Activated B cell treated with CpG ODN at 0.5 μM for 24 hours (primary cell): ENCODE data around the gene DOCK1. TPM values are rescaled to one million over a fixed set of nuclear protein-coding genes. Genes with fewer than 3 reads are reported as not detected.

ENCODE experiments used
- ATAC-seq: fragments of 200-7000 bp; cut with Tn5 transposase; one replicate; pipeline ENCODE4 v1.10.0; 2021; ENCODE audit warnings: low read depth, mild to moderate bottlenecking, moderate library complexity
- CTCF ChIA-PET: fragments of 350-600 bp; sonication (Branson Sonifier 250); formaldehyde crosslinking; loops from one replicate; lab custom pipeline; 2021; ENCODE audit warnings: antibody characterized with exemption; lab: Charles Lee
- POLR2A ChIA-PET: fragments of 350-600 bp; sonication (Branson Sonifier 250); formaldehyde crosslinking; loops from one replicate; lab custom pipeline; 2021; ENCODE audit warnings: antibody characterized with exemption; lab: Charles Lee
- DNase-seq: peaks from one replicate; pipeline ENCODE4 v3.0.0; 2022
- H3K27ac Mint-ChIP-seq: one replicate; pipeline ENCODE4 v1.8.0; 2020; ENCODE audit warnings: mixed read lengths
- H3K27me3 Mint-ChIP-seq: one replicate; pipeline ENCODE4 v1.8.0; 2021; ENCODE audit warnings: mixed read lengths
- H3K36me3 Mint-ChIP-seq: one replicate; pipeline ENCODE4 v1.8.0; 2021; ENCODE audit warnings: low read depth, mixed read lengths
- H3K4me1 Mint-ChIP-seq: one replicate; pipeline ENCODE4 v1.8.0; 2021; ENCODE audit warnings: mixed read lengths
- H3K4me3 Mint-ChIP-seq: one replicate; pipeline ENCODE4 v1.8.0; 2020; ENCODE audit warnings: mild to moderate bottlenecking, mixed read lengths
- H3K9me3 Mint-ChIP-seq: one replicate; pipeline ENCODE4 v1.8.0; 2020; ENCODE audit warnings: mixed read lengths
- CTCF ChIP-seq: fragments of 200-600 bp; IDR thresholded peaks from one replicate; pipeline ENCODE4 v1.8.0; 2022; ENCODE audit warnings: antibody characterized with exemption, mild to moderate bottlenecking
- intact Hi-C: fragments of 100-400 bp; cut with micrococcal nuclease; formaldehyde crosslinking; loops from one replicate; pipeline ENCODE4 v1.15.1; 2024
- total RNA-seq: library from RNA; stranded (reverse); gene quantifications from 2 replicates; pipeline ENCODE4 v1.2.3, GENCODE V29; 2022

The DOCK1 gene
- total RNA-seq, 1 donor from 2014 or later, result not detected

DNA sequence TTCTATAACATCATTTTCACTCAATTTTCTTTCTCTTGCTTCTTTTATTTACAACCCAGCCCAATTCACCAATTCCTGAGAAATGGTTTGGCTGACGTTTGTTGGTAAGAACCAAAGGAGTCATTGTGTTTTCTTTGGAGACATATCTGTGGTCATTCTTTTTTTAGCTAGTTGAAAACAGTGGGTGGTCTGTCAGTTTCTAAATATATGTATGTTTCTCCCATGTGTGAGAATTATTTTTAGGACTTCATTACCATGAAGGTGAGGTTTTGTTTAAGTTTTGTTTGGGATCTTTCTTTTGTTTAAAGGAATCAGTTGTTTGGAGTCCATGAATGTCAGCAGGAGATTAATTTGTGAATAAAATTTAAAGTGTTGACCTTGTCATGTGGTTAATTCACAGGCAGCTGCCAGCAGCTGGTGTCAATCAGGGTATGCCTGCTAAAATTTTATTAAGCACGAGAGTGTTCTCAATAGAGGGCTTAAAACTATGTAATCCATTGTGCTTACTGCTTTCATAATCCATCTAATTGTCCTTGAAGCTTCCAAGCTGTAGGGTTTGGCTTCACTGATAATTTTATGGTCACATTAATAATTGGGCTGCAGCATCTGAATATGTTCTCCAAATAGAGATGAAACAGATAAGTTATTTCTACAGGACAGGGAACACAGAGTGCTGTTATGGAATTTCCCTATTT is 252.4 kb downstream of the DOCK1 start:
- ChIA-PET CTCF (no interaction called here), POLR2A (no interaction called here)
- DNase-seq (no peak), ATAC-seq (no peak)
- no peak for TF ChIP-seq CTCF
- Mint-ChIP-seq H3K4me1 (no peaks in the 10 kb centered on the region), H3K27ac (no peak overlapping the region), H3K4me3 (no peak overlapping the region), H3K9me3 (no peaks in the 10 kb centered on the region), H3K27me3 (no peaks in the 10 kb centered on the region), H3K36me3 (no peaks in the 10 kb centered on the region)
- intact Hi-C loops, result no loop called here

- CTCF ChIA-PET, result no interaction called here
Observed at GRCh38 chr10:127158662-127159061, 253.4 kb downstream of the DOCK1 start.

DNA sequence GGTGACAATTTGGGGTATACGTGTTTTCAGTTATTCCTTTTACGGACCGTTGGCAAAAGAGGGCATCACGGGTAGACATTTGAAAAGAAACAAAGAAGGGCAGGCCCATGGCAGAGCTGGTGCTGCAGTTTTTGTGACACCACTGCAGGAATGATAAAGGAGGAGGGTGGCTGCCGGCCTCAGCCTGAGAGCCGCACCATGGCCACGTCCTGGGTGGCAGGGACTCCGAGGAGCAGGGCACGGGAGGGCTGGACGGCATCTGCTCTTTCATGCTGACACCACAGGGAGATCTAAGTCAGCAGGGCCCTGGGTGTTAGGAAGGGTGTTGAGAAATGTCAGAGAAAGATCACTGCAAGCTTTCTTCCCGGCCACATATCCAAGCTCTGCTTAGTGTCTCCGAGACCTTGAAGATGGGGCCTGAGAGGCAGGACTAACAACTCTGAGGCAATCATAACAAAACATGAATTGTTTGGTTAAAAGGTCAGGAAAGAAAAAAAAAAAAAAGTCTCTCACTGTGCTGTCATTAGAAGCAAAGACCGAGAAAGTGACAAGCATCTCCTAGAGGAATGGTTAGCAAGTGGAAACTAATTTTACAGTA is 254.5 kb downstream of the DOCK1 start:
- Mint-ChIP-seq H3K27me3 (no peaks in the 10 kb centered on the region), H3K9me3 (no peaks in the 10 kb centered on the region), H3K27ac (no peak overlapping the region), H3K36me3 (no peaks in the 10 kb centered on the region), H3K4me3 (no peak overlapping the region), H3K4me1 (no peaks in the 10 kb centered on the region)
- intact Hi-C loops, result no loop called here
- no peak for DNase-seq
- no peak for TF ChIP-seq CTCF
- ChIA-PET CTCF (no interaction called here), POLR2A (no interaction called here)
- ATAC-seq, result no peak

More at GRCh38 chr10:127158662-127159061, 253.4 kb downstream of the DOCK1 start:
- Mint-ChIP-seq H3K27ac (no peak overlapping the region), H3K36me3 (no peaks in the 10 kb centered on the region), H3K27me3 (no peaks in the 10 kb centered on the region), H3K4me3 (no peak overlapping the region), H3K9me3 (no peaks in the 10 kb centered on the region), H3K4me1 (no peaks in the 10 kb centered on the region)
- DNase-seq, result no peak
- POLR2A ChIA-PET, result no interaction called here
- no peak for ATAC-seq
- no peak for TF ChIP-seq CTCF
- intact Hi-C loops, result no loop called here

- Mint-ChIP-seq H3K4me3 (no peak overlapping the region), H3K27ac (no peak overlapping the region), H3K27me3 (no peaks in the 10 kb centered on the region), H3K36me3 (no peaks in the 10 kb centered on the region), H3K9me3 (no peaks in the 10 kb centered on the region), H3K4me1 (no peaks in the 10 kb centered on the region)
- CTCF ChIA-PET, result no interaction called here
- no peak for TF ChIP-seq CTCF
- POLR2A ChIA-PET, result no interaction called here
- ATAC-seq, result no peak
- DNase-seq, result no peak
- intact Hi-C loops, result no loop called here
Observed at GRCh38 chr10:127161482-127161881, 256.3 kb downstream of the DOCK1 start.

DNA sequence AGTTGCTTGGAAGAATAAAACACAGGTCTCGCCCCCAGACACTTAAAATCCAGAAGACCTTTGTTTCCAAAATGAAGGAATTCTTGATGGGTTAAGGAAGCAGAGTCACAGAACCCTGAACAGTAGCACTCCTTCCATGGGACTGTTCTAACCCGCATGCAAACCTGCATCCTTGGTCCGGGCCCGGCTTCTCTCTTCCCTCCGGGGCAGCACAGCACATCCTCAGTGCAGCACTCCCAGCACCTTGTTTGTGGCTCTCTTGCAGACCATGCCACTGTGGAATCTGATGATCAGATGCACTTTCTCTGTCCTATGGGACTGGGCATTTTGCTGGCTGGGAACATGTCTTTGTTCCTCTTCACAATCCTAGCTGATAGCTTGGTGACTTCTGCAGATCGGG is 257.6 kb downstream of the DOCK1 start:
- Mint-ChIP-seq H3K4me1 (no peaks in the 10 kb centered on the region), H3K9me3 (no peaks in the 10 kb centered on the region), H3K27me3 (no peaks in the 10 kb centered on the region), H3K36me3 (no peaks in the 10 kb centered on the region), H3K27ac (no peak overlapping the region), H3K4me3 (no peak overlapping the region)
- POLR2A ChIA-PET, result no interaction called here
- DNase-seq (no peak), ATAC-seq (no peak)
- CTCF ChIA-PET, result no interaction called here
- TF ChIP-seq CTCF, result no peak
- intact Hi-C loops, result no loop called here
